Stimulated activated CD8-positive, alpha-beta memory T cell treated with anti-CD3 and anti-CD28 coated beads, Interleukin-12 subunit alpha, Interleukin-12 subunit beta, amount 100 ng/mL, for 24 hours (primary cell): Measurements from ENCODE around the gene ZFPM1.
"Not testable (repeated sequence)": the region's sequence is repeated elsewhere in the genome, so short reads cannot be mapped to it uniquely, and the experiment has no call there.

Experiments
- DNase-seq: peaks from one replicate; pipeline ENCODE4 v3.0.0-alpha.2; 2020; ENCODE audit errors: extremely low read depth

Gene ZFPM1

GRCh38 chr16:88512728-88513696, 59.9 kb downstream of the ZFPM1 start:
- no peak for DNase-seq

DNA sequence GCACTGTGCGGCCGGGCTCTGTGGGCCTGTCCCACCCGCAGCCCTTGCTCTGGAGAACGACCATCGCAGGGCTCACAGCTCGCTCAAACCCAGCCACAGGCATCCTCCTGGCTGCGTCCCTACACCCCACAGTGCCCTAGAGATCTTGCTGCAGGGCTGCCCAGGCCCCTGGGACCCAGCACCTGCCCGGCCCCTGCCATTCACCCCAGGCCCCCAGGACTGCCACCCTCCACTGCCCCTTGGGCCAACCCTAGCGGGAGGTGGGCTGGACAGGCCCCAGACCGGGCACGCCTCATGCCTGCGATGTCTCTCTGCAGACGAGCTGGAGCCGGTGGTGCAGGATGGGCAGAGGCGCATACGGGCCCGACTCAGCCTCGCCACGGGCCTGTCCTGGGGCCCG, 61.0 kb downstream of the ZFPM1 start:
- DNase-seq, result no peak

GRCh38 chr16:88514526-88515232, 61.6 kb downstream of the ZFPM1 start:
- no peak for DNase-seq

GRCh38 chr16:88515371-88515770, 62.3 kb downstream of the ZFPM1 start:
- no peak for DNase-seq

DNA sequence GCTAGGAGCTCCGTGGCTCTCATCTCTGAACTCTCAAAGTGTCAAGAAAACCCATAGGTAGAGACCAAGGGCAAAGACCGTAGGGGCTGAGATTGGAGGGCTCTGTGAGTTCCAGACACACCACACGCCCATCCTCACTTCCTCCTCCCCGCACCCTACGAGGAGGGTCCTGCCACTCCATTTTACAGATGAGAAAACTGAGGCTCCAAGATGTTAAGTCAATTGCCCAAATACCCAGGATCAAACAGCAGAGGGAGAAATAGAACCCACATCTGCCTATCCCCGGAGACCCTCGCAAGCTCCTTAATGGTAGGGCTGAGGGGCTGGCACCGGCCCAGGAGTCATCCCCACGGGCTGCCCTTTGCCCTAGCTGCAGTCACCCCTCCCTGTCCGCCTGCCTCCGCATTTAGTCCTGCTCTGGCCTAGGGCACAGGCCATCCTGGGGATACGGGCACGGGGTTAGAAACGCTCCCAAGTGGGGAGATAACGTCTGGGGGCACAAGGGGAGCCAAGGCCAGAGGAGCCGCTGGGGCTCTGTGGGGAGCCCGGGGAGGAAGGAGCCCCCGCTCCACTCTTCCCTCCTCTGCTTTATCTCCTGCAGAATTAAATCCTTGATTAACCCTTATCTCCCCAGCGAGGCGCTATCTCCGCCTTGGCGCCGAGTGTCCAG, 63.0 kb downstream of the ZFPM1 start:
- no peak for DNase-seq

- no peak for DNase-seq
Measured at GRCh38 chr16:88516601-88517061, 63.6 kb downstream of the ZFPM1 start.

- DNase-seq, result not testable (repeated sequence)
Measured at GRCh38 chr16:88517208-88517774, 64.2 kb downstream of the ZFPM1 start.

GRCh38 chr16:88518411-88519111, 65.5 kb downstream of the ZFPM1 start:
- not testable (repeated sequence) for DNase-seq

DNA sequence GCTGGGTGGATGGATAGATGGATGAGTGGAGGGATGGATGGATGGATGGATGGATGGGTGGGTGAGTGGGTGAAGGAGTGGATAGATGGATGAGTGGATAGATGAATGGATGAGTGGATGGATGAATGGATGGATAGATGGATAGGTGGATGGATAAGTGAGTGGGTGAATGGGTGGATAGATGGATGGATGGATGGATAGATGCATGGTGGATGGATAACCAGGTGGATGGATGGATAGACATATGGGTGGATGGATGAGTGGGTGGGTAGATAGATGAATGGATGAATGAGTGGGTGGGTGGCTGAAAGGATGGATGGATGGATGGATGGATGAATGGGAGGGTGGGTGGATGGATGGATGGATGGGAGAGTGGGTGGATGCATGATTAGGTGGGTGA, 66.2 kb downstream of the ZFPM1 start:
- DNase-seq, result no peak

- DNase-seq, result no peak
Measured at GRCh38 chr16:88519938-88520653, 67.0 kb downstream of the ZFPM1 start.

DNA sequence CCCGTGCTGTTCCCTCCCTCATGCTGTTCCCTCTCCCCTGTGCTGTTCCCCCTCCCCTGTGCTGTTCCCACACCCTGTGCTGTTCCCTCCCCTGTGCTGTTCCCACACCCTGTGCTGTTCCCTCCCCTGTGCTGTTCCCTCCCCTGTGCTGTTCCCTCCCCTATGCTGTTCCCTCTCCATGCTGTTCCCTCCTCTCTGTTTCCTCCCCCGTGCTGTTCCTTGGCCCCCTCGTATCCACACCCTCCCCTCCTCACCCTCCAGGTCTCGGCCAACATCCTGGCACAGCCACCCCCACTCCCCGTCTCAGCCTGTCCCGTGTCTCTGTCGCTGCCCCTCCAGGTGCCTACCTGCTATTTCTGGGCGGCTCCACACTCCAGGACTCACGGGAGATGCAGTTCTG, 68.6 kb downstream of the ZFPM1 start:
- DNase-seq, result no peak

DNA sequence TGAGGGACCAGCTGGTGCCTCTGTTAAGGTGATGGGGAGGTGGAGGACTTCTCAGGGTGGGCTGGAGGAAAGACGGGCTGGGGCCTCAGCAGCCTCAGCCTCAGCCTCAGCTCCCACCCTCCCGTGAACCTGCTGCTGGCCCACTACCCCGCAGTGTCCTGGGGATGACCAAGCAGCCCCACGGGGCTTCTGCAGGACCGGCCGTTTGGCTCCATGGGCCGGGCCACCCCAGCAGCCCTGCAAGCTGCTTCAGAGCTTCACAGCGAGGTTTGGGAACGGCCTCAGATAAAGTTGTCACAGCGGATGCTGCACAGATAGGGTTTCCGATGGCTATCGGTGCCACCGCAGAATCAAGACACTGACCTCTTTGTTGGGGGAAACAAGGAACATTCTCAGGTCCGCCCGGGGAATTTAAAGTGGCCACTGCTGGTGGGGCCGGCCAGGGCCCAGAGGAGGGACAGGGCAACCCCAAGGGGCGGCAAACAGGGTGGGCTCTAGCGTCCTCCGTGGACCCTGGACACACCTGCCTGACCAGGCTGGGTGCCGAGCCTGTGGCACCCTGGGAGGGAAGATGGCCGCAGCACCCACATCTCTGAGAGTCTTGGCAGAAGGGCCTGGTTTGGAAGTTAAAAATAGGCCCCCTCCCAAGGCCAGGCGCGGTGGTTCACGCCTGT, 69.3 kb downstream of the ZFPM1 start:
- no peak for DNase-seq

DNA sequence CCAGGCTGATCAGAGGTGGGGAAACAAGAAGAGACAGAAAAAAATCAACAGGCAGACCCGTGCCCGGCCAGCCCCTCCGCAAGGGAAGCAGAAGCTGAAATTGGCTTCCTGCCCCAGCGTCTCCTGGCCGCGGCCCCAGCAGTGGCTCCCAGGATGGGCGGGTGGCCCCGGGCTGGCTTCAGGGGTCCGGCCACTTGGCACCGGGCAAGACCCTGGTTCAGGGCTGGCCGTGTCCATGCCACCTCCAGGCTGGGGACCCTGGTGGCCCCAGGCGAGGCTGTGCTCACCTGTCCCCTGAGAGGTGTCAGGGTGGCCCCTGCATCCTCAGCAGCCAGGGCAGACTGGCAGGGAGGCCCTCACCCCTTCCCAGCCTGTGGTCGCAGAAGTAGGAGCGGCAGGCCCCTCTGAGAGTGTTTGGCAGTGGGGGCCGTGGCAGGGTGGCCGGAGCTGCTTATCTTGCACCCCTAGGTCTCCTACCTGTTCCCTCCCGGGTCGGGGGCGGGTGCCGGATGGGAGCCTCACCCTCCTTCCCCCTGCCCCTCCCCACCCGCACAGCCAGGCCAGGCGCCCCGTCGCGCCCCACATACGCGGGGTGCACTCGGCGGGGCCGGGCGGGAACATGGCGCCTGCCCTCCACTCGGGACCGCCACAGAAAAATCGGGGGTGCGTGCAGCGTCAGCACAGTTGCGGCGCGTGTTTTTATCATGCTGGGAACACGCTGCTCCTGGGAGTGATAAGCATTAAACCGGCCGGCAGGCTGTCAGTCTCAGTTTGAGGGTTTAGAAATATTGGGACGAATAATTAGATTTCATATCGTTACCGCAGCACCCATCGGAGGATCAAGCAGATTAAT, 70.5 kb downstream of the ZFPM1 start:
- DNase-seq, result no peak

GRCh38 chr16:88524274-88524972, 71.3 kb downstream of the ZFPM1 start:
- DNase-seq, result no peak

DNA sequence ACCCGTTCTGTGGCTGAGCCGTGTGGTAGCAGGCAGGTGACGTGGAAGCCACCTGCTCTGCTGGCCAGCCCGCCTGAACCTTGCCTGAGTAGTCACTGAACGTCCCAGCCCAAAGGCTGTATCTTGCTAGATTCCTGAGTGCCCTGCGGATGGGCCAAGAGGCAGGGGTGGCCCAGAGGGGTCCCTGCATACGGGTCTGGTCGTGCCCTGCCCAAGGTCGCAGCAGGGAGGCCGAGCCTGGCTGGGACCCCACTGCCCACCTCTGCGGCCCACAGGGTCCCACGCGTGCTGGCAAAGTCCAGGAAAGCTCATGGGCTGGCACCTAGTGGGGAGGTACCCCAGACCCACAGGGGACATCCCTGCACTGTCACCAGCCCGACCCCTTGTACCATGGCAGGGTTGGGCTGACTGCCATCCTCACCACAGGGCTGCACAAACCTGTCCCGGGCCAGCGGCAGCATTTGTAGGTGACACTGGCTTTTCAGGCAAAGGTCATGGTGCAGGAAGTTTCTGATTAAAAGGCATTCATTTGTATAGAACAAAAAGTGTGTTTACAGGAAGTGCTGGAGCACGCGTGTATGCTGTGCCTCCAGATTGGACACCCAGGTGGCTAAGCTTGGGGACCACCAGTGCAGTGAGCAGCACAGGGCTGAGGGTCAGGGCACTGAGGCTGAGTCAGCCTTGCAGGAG, 72.0 kb downstream of the ZFPM1 start:
- no peak for DNase-seq

GRCh38 chr16:88525663-88525990, 72.5 kb downstream of the ZFPM1 start:
- DNase-seq, result no peak

GRCh38 chr16:88526008-88526905, 73.2 kb downstream of the ZFPM1 start:
- no peak for DNase-seq
